Sigmoid colon (tissue), 7 donors: ENCODE data around the gene ZNF304. TPM values are rescaled to one million over a fixed set of nuclear protein-coding genes. Genes with fewer than 3 reads are reported as not detected.

ENCODE experiments used
- DNase-seq: peaks from one replicate; pipeline ENCODE4 v3.0.0-alpha.2; 2019
- H3K27ac ChIP-seq, 4 donors: fragments of 200-600 bp; sonication (generic); one replicate each; pipeline ENCODE4 v1.5.1; 2016 to 2019; ENCODE audit warnings: mild to moderate bottlenecking in 1 of 4
- H3K27me3 ChIP-seq, 3 donors: fragments of 200-600 bp; sonication (generic); one replicate each; pipeline ENCODE4 v1.5.1; 2019; ENCODE audit warnings: mild to moderate bottlenecking in 1 of 3
- H3K36me3 ChIP-seq, 4 donors: fragments of 200-600 bp; sonication (generic); one replicate each; pipeline ENCODE4 v1.5.1; 2016 to 2019
- H3K4me1 ChIP-seq, 4 donors: fragments of 200-600 bp; sonication (generic); one replicate each; pipeline ENCODE4 v1.5.1; 2017 to 2019
- H3K4me3 ChIP-seq, 4 donors: fragments of 200-600 bp; sonication (generic); one replicate each; pipeline ENCODE4 v1.5.1; 2017 to 2019; ENCODE audit warnings: mild to moderate bottlenecking in 2 of 4, moderate library complexity in 1 of 4
- H3K9me3 ChIP-seq, 4 donors: fragments of 200-600 bp in 3 of 4; sonication (generic) in 3 of 4; one replicate each; pipeline versions ENCODE4 v1.5.1 to v1.6.1; 2013 to 2019
- CTCF ChIP-seq, 4 experiments: fragments of 450-650 bp in 3 of 4; fragments of 200-600 bp in 1 of 4; IDR thresholded peaks; one replicate each; pipeline ENCODE4 v1.5.1; 2016 to 2019; ENCODE audit warnings: antibody characterized with exemption in 4 of 4, mild to moderate bottlenecking in 3 of 4, moderate library complexity in 2 of 4
- EP300 ChIP-seq, 4 donors: sonication (generic); formaldehyde crosslinking; IDR thresholded peaks; one replicate each; pipeline ENCODE4 v1.6.1; 2017; ENCODE audit warnings: antibody characterized with exemption in 4 of 4
- POLR2A ChIP-seq, 2 donors: fragments of 450-650 bp; IDR thresholded peaks; one replicate each; pipeline ENCODE4 v1.6.1; 2016; ENCODE audit warnings: antibody characterized with exemption in 2 of 2, mild to moderate bottlenecking in 2 of 2, moderate library complexity in 2 of 2
- POLR2AphosphoS5 ChIP-seq, 4 donors: sonication (generic); formaldehyde crosslinking; IDR thresholded peaks; one replicate each; pipeline ENCODE4 v1.6.1; 2017; ENCODE audit warnings: antibody characterized with exemption in 4 of 4
- WGBS, 2 donors: extraction: QIAGEN DNeasy Blood & Tissue Kit; methylation state at CpG; one replicate each; pipeline ENCODE4 v1.1.7; 2013; 5-methylcytosine and 5-hydroxymethylcytosine counted together
- intact Hi-C: fragments of 100-400 bp; cut with DNase I; formaldehyde crosslinking; loops from one replicate; pipeline ENCODE4 v1.15.1; 2023
- polyA plus RNA-seq, 3 donors: library from polyadenylated mRNA; stranded (reverse); fragments of 200-250 nt; gene quantifications; one replicate each; pipeline ENCODE4 v1.2.3, GENCODE V29; 2013
- total RNA-seq, 4 donors: library from RNA; depleted of rRNA; stranded (reverse); fragments of >200 nt; gene quantifications; one replicate each; pipeline ENCODE4 v1.1.0, GENCODE V29; 2016
- donor health status: healthy with polysubstance abuse.
- donor health status: Bipolar disorder and iron deficiency.
- donor health status: healthy.

Gene ZNF304
- total and polyA plus RNA-seq, 7 donors, result 0.92 to 9.6 (median 7.1) TPM

- peaks cover 3 to 57% (median 27%) of the 10 kb centered on the region in 4 donors for H3K36me3 ChIP-seq
These were observed 26.6 kb downstream of the ZNF304 start for GRCh38 chr19:57377498-57378146.

DNA sequence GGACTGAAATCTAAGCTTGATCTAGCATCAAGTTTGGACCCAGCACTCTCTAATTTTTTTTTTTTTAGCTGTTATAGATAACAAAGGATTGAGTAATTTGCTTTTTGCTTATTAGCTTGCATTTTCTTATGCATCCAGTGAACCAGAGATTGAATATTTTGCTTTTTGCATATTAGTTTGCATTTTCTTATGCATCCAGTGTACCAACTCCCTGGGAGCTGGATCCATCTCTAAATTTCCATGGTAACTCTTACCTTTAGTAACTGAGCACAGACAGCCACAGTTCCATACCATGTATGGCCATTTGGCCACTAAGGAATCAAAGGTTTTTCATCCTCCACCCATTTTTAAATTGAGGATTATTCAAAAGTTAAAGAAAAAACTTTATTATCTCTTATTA, 29.9 kb downstream of the ZNF304 start:
- Histone ChIP-seq H3K4me1 (peaks cover 0 to 5% (median 0%) of the 10 kb centered on the region in 4 donors), H3K36me3 (peaks cover 0 to 29% (median 22%) of the 10 kb centered on the region in 4 donors), H3K27ac (no peak overlapping the region), H3K27me3 (no peaks in the 10 kb centered on the region), H3K4me3 (no peak overlapping the region), H3K9me3 (peaks cover 10 to 23% (median 14%) of the 10 kb centered on the region in 4 donors)
- intact Hi-C loops, result no loop called here
- DNase-seq, result no peak
- TF ChIP-seq POLR2A (IDR thresholded peaks at IDR 0.05) (no peak), EP300 (IDR thresholded peaks at IDR 0.05) (no peak), CTCF (IDR thresholded peaks at IDR 0.05) (no peak), POLR2AphosphoS5 (IDR thresholded peaks at IDR 0.05) (no peak)

More at GRCh38 chr19:57377498-57378146, 26.6 kb downstream of the ZNF304 start:
- TF ChIP-seq CTCF (IDR thresholded peaks at IDR 0.05) (no peak), POLR2AphosphoS5 (IDR thresholded peaks at IDR 0.05) (no peak), POLR2A (IDR thresholded peaks at IDR 0.05) (no peak), EP300 (IDR thresholded peaks at IDR 0.05) (no peak)
- peaks cover 0 to 5% (median 0%) of the 10 kb centered on the region in 4 donors for H3K4me1 ChIP-seq
- H3K27me3 ChIP-seq, result no peaks in the 10 kb centered on the region
- WGBS, 2 donors, result 95 to 97% methylated on average over 3 of the region's 3 CpGs
- H3K27ac ChIP-seq, result no peak overlapping the region
- H3K4me3 ChIP-seq, result no peak overlapping the region
- peaks cover 10 to 23% (median 14%) of the 10 kb centered on the region in 4 donors for H3K9me3 ChIP-seq
- intact Hi-C loops, result no loop called here
- DNase-seq, result no peak

GRCh38 chr19:57382806-57383488, 31.9 kb downstream of the ZNF304 start:
- Histone ChIP-seq H3K4me3 (no peak overlapping the region), H3K9me3 (peaks cover 3 to 11% (median 4%) of the 10 kb centered on the region in 4 donors), H3K27me3 (no peaks in the 10 kb centered on the region), H3K27ac (no peak overlapping the region), H3K4me1 (peaks cover 0 to 5% (median 0%) of the 10 kb centered on the region in 4 donors), H3K36me3 (peaks cover 0 to 9% (median 3%) of the 10 kb centered on the region in 4 donors)
- intact Hi-C loops, result no loop called here
- no peak for DNase-seq
- TF ChIP-seq CTCF (IDR thresholded peaks at IDR 0.05), result no peak
- no peak for TF ChIP-seq POLR2A (IDR thresholded peaks at IDR 0.05)
- TF ChIP-seq POLR2AphosphoS5 (IDR thresholded peaks at IDR 0.05), result no peak
- TF ChIP-seq EP300 (IDR thresholded peaks at IDR 0.05), result no peak
- 82% methylated on average over 7 of the region's 7 CpGs for WGBS, 2 donors

GRCh38 chr19:57389194-57389729, 38.2 kb downstream of the ZNF304 start:
- Histone ChIP-seq H3K4me3 (peak overlapping the region; percentile 67 to 91 (median 82)), H3K4me1 (peaks cover 4 to 26% (median 14%) of the 10 kb centered on the region in 4 donors), H3K36me3 (peaks cover 0 to 19% (median 9%) of the 10 kb centered on the region in 4 donors), H3K27ac (peak overlapping the region; percentile 89 to 95 (median 92)), H3K27me3 (no peaks in the 10 kb centered on the region), H3K9me3 (no peaks in the 10 kb centered on the region)
- DNase-seq, result no peak
- 59 to 60% methylated on average over 11 of the region's 11 CpGs for WGBS, 2 donors
- TF ChIP-seq POLR2AphosphoS5 (IDR thresholded peaks at IDR 0.05), result no peak
- no peak for TF ChIP-seq CTCF (IDR thresholded peaks at IDR 0.05)
- TF ChIP-seq EP300 (IDR thresholded peaks at IDR 0.05), result no peak
- no peak for TF ChIP-seq POLR2A (IDR thresholded peaks at IDR 0.05)
- intact Hi-C loops, result loop anchor here (1.0 kb wide), 1 partner anchor 26 kb away; the partner anchor contains the start of genes TRAPPC2B and ZNF547
